HK-2 (cell line): ENCODE results near the gene NT5M.
"Not testable (repeated sequence)": the region's sequence is repeated elsewhere in the genome, so short reads cannot be mapped to it uniquely, and the experiment has no call there.

Experiments
- DNase-seq: peaks from one replicate; pipeline ENCODE4 v3.0.0-alpha.2; 2018; ENCODE audit not compliant: unreplicated experiment

Gene NT5M

GRCh38 chr17:17301659-17302058 is 1.5 kb upstream of the NT5M start:
- not testable (repeated sequence) for DNase-seq

GRCh38 chr17:17303847-17304490 is 796 bp downstream of the NT5M start:
- no peak for DNase-seq

- no peak for DNase-seq
Observed at GRCh38 chr17:17304521-17304985, 1.4 kb downstream of the NT5M start.

DNA sequence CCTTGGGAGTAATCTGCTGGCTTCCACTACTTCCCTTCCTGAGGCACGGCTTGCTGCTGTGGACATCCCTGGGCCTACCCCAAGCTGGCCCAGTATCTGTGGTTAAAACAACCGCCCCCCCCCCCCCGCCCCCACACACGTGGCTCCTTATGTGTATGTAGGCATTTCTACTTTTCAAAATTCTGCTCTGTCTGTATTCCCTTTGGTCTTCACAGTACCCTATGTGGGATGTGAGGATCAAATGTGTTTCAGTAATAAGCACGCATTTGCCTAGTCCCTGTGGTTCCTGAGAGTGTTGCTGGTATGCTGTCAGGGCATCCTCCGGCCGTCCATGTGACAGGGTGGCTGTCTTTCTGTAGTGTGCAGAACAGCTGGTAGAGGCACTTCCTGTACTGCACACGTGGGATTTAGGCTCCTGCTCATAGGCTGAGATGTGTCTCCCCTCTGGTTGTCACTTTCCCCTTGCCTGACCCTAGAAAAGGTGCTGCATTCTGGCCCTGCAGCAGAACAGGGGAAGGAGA is 2.2 kb downstream of the NT5M start:
- DNase-seq, result peak; percentile 13

GRCh38 chr17:17309356-17309755 is 6.2 kb downstream of the NT5M start:
- no peak for DNase-seq

DNA sequence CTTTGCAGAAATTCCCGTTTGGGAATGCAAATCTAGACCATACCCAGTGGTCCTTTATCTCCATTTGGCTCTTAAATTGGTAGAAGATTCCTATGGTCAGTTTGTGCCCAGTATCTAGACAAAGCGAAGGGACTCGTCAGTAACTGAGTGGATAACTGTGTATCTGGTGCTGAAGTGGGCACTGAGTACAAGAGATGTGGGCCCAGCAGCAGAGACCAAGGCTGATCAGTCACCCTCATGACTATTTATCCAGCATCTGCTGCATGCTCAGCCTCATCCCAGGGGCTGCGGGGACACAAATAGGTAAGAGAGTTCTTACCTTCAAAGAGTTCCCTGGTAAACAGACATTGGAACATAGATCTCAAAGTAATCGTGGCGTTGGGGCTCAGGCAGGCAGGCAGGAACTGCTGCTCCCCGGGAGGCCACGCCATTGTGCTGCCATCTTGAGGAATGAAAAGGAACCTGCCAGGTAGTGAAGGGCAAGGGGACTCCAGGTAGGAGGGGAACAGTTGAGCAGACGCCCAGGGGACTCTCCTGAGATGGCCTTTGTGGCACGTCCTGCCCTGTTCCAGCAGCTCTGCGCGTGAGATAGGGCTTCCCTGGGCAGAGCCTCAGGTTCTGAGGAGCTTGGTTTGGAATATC is 10.3 kb downstream of the NT5M start:
- peak; percentile 11 for DNase-seq

DNA sequence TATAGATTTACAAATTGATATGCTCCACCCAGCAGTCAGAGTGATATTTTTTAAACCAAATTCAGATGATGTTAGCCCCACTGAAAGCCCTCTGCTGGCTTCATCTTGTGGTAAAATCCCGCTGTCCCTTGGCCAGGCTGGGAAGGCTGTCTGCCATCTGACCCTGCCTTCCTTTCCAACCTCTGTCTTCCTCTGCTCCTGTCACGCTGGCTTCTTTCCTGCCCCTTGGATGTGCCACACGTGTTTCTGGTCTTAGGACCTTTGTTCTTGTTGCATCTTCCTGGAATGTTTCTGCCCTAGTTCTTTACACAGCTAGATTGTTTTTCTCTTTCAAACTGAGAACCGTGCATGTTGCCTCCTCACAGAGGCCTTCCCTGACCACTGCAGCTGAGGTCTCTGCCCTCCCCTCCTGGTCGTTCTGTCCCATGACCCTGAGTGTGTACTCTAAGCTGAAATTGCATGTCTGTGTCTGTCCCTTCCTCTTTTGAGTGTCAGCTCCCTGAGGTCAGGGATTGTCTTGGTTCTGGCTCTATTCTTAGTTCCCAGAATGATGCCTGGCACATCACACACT is 11.4 kb downstream of the NT5M start:
- no peak for DNase-seq

- DNase-seq, result no peak
Observed at GRCh38 chr17:17315142-17315821, 12.1 kb downstream of the NT5M start.

DNA sequence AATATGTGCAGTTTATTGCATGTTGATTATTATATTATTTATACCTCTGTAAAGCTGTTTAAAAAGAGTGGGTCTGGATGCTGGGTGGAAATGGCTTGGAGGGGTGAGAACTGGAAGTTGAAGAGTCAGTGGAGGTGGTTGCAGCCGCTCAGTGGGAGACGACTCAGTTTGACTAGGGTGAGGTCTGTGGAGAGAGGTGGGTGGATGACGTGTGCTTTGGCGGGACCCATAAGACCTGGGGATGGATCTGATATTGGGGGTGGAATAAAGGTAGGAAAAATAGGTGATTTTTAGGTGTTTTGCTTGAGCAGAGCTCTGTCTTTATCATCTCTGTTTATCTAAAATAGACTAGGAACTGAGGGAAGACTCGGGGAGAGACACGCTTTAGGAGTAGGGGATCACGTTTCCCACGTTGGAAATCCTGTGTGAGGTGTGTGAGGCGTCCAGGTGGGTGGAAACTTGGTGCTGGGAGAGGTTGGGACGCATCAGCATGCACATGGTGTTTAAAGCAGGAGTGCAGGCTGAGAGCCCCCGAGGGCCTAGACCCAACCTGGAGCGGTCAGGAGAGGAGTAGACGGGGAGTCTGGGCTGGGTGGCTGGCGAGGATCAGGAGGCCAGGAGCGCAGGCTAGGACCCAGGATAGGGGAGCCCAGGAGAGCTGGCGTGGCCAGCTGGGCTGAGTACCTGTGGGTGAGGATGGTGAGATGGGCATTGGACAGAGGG is 17.2 kb downstream of the NT5M start:
- DNase-seq, result no peak

GRCh38 chr17:17320911-17321220 is 17.7 kb downstream of the NT5M start:
- no peak for DNase-seq

GRCh38 chr17:17321356-17322025 is 18.3 kb downstream of the NT5M start:
- no peak for DNase-seq

GRCh38 chr17:17322516-17323510 is 19.6 kb downstream of the NT5M start:
- DNase-seq, result no peak

DNA sequence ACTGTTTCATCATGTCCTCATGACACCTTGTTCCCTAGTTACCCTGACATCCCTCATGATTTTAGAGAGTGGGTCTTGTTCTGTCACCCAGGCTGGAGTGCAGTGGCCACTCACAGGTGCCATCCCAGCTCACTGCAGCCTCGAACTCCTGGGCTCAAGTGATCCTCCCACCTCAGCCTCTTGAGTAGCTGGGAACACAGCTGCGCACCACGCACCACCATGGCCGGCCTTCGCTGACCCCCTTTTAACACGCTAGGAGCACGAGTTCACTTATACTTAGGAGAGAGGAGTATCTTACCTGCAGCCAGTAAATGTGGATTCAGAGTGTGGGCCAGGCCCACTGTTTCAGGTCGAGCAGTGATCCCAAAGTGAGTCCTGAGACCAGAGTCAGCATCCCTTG is 21.4 kb downstream of the NT5M start:
- no peak for DNase-seq

DNA sequence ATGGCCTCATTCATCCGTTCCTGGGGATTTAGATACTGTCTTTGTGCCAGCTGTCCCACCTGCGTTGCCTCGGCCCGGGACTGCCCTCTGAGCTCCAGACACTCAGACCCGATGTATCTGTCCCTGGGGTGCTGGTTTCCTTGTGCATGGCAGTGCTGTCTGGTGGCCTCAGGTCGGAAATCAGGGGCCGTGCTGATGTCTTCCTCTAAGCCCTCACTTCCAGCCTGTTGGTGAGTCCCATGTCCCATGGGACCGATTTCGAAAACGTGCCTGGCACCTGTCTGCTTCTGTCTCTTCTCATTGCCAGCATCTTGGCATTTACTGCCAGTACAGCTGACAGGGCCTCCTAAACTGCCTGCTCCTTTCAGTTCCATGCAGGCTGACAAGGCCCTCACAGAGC is 22.1 kb downstream of the NT5M start:
- DNase-seq, result no peak

DNA sequence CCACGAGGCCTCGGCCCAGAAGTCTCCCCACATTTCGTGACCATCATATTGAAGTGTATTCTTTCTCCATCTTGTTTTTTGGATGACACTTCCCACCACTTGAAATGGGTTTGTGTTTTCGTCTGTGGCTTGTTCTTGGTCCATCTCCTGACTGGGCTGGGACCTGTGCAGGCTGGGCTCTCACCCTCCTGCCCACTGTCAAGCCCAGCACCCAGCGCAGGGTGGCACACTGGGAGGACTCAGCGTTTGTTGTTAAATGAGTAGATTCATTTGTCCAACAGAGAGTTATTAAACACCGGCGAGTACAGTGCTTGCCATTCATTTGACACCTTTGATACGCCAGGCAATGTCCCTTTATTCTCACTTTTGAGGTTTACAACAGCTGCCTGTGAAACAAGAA is 22.6 kb downstream of the NT5M start:
- DNase-seq, result no peak

- DNase-seq, result no peak
Observed at GRCh38 chr17:17326275-17326875, 23.2 kb downstream of the NT5M start.

GRCh38 chr17:17328251-17328650 is 25.1 kb downstream of the NT5M start:
- DNase-seq, result no peak

GRCh38 chr17:17341452-17341851 is 38.3 kb downstream of the NT5M start:
- no peak for DNase-seq

DNA sequence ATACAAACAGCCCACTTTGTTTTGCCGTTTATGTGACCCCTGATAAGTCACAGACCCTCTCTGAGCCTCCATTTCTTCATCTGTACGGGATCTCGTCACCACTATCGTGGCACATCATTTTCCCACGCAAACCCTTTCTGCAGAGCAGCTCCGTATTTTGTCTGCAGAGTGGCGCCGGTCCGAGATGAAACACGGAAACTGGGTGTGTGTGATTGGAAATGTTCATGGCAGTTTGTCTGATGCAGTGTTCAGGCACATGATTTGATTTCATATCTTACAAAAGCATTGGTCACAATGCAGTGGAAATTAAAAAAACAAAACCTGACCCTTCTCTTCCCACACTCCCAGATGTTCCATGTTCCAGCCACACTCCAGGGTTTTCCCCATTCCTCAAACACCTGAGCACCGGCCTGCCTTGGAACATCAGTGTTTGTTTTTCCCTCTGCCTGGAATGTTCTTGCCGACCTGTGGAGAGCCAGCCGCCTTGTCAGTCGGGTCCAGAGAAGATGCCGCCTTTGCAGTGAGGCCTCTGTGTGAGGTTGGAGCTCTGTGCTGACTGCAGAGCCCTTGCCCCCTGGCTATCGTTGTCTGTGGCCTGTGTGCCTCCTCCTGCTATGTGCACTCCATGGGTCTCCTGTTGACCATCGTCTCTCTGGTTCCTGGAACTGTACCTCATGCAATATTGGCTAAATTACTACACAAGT is 39.2 kb downstream of the NT5M start:
- no peak for DNase-seq
